MCF 10A (cell line): ENCODE data around the gene SLC5A6. TPM values are rescaled to one million over a fixed set of nuclear protein-coding genes. Genes with fewer than 3 reads are reported as not detected.

ENCODE experiments used
- BruUV-seq: library from RNA; stranded (reverse); fragments of 400-500 nt; replicated peaks from 2 replicates; lab custom pipeline; 2021; lab: Mats Ljungman, UMichigan
- CTCF ChIA-PET: fragments of 300-600 bp; sonication (Branson Sonifier 250); formaldehyde crosslinking; extraction: SDS; loops from one replicate; lab custom pipeline; 2021; ENCODE audit warnings: antibody characterized with exemption, inconsistent platforms; lab: Yijun Ruan, JAX
- POLR2A ChIA-PET: fragments of 300-600, 350-650 bp; sonication (Branson Sonifier 250); formaldehyde crosslinking; extraction: SDS; loops from one replicate; lab custom pipeline; 2020; ENCODE audit warnings: antibody characterized with exemption, inconsistent platforms; lab: Yijun Ruan, JAX
- DNase-seq: peaks from one replicate; pipeline ENCODE4 v3.0.0-alpha.2; 2018; ENCODE audit not compliant: unreplicated experiment
- H3K27ac Mint-ChIP-seq: one replicate; pipeline ENCODE4 v1.8.0; 2022; ENCODE audit warnings: mild to moderate bottlenecking, low read depth, mixed read lengths; ENCODE audit not compliant: unreplicated experiment
- H3K27me3 Mint-ChIP-seq: one replicate; pipeline ENCODE4 v1.8.0; 2022; ENCODE audit warnings: mixed read lengths; ENCODE audit not compliant: insufficient read depth, unreplicated experiment
- H3K36me3 Mint-ChIP-seq: one replicate; pipeline ENCODE4 v1.8.0; 2022; ENCODE audit warnings: mild to moderate bottlenecking, moderate library complexity, mixed read lengths; ENCODE audit not compliant: insufficient read depth, unreplicated experiment
- H3K4me1 Mint-ChIP-seq: one replicate; pipeline ENCODE4 v1.8.0; 2022; ENCODE audit warnings: mixed read lengths; ENCODE audit not compliant: insufficient read depth, unreplicated experiment
- H3K4me3 Mint-ChIP-seq: one replicate; pipeline ENCODE4 v1.8.0; 2022; ENCODE audit warnings: mild to moderate bottlenecking, moderate library complexity, mixed read lengths; ENCODE audit not compliant: unreplicated experiment
- H3K9me3 Mint-ChIP-seq: one replicate; pipeline ENCODE4 v1.8.0; 2022; ENCODE audit warnings: mixed read lengths; ENCODE audit not compliant: unreplicated experiment
- CTCF ChIP-seq: fragments of 200-600 bp; IDR thresholded peaks from one replicate; pipeline ENCODE4 v1.8.0; 2022; ENCODE audit warnings: antibody characterized with exemption, mild to moderate bottlenecking; ENCODE audit not compliant: unreplicated experiment
- intact Hi-C: fragments of 100-400 bp; cut with micrococcal nuclease; formaldehyde crosslinking; loops from 2 replicates; pipeline ENCODE4 v1.14.1; 2022
- total RNA-seq: library from RNA; stranded (reverse); gene quantifications from 2 replicates; pipeline ENCODE4 v1.2.3, GENCODE V29; 2022

SLC5A6 gene
- total RNA-seq, 1 experiment from 2014 or later = 25.9 TPM

- CTCF ChIA-PET = interaction anchor here (0.7 kb wide), 1 partner anchor 82 kb away, joined by 3 read pairs; no protein-coding TSS in a partner anchor
These were observed 2.9 kb upstream of the SLC5A6 start for GRCh38 chr2:27214941-27215340.

GRCh38 chr2:27212626-27213471, 781 bp upstream of the SLC5A6 start:
- intact Hi-C loops = loop anchor here (10.0 kb wide), 1 partner anchor 72 kb away; the partner anchor contains the start of gene TRIM54
- H3K4me3 Mint-ChIP-seq = peak overlapping the region; percentile 86
- ChIA-PET POLR2A (interaction anchor here (0.6 to 3.2 kb wide), 22 partner anchors 10 to 1186 kb away, joined by 3 to 20 read pairs (median 4); partner anchors contain the start of genes AGBL5, EIF2B4, GTF3C2 and MPV17), CTCF (interaction anchor here (0.6 to 2.3 kb wide), 5 partner anchors 10 to 90 kb away, joined by 3 to 5 read pairs (median 3); no protein-coding TSS in a partner anchor)
- peak overlapping the region; percentile 99 for H3K27ac Mint-ChIP-seq
- H3K36me3 Mint-ChIP-seq = peaks cover 41% of the 10 kb centered on the region
- no peaks in the 10 kb centered on the region for H3K27me3 Mint-ChIP-seq
- peaks cover 21% of the 10 kb centered on the region for H3K4me1 Mint-ChIP-seq
- TSS peak; percentile 36 for BruUV-seq
- TF ChIP-seq CTCF = no peak
- DNase-seq = no peak
- no peaks in the 10 kb centered on the region for H3K9me3 Mint-ChIP-seq

More at GRCh38 chr2:27214941-27215340, 2.9 kb upstream of the SLC5A6 start:
- Mint-ChIP-seq H3K27me3 (no peaks in the 10 kb centered on the region), H3K4me3 (no peak overlapping the region), H3K36me3 (peaks cover 38% of the 10 kb centered on the region), H3K27ac (no peak overlapping the region), H3K4me1 (peaks cover 24% of the 10 kb centered on the region), H3K9me3 (no peaks in the 10 kb centered on the region)
- intact Hi-C loops = loop anchor here (10.0 kb wide), 1 partner anchor 70 kb away; the partner anchor contains the start of gene TRIM54
- no TSS peak for BruUV-seq
- DNase-seq = no peak
- no peak for TF ChIP-seq CTCF
- POLR2A ChIA-PET = interaction anchor here (0.6 kb wide), 1 partner anchor 25 kb away, joined by 3 read pairs; no protein-coding TSS in a partner anchor

GRCh38 chr2:27211241-27211942, 676 bp downstream of the SLC5A6 start:
- ChIA-PET POLR2A (interaction anchor here (0.6 to 3.2 kb wide), 14 partner anchors 20 to 452 kb away, joined by 3 to 20 read pairs (median 4); partner anchors contain the start of genes AGBL5, KHK, PREB and SUPT7L), CTCF (interaction anchor here (0.7 to 2.3 kb wide), 3 partner anchors 9 to 112 kb away, joined by 3 to 5 read pairs (median 5); no protein-coding TSS in a partner anchor)
- H3K9me3 Mint-ChIP-seq = no peaks in the 10 kb centered on the region
- TSS peak; percentile 75 for BruUV-seq
- H3K27me3 Mint-ChIP-seq = no peaks in the 10 kb centered on the region
- peak overlapping the region; percentile 99 for H3K27ac Mint-ChIP-seq
- peaks cover 49% of the 10 kb centered on the region for H3K36me3 Mint-ChIP-seq
- DNase-seq = peak; percentile 46
- intact Hi-C loops = loop anchor here (10.0 kb wide), 1 partner anchor 73 kb away; the partner anchor contains the start of gene TRIM54
- peaks cover 18% of the 10 kb centered on the region for H3K4me1 Mint-ChIP-seq
- TF ChIP-seq CTCF = no peak
- peak overlapping the region; percentile 86 for H3K4me3 Mint-ChIP-seq
